ENCODE measurements around the gene ACSF3. TPM values are rescaled to one million over a fixed set of nuclear protein-coding genes. Genes with fewer than 3 reads are reported as not detected.

ACSF3 gene
- total and polyA plus RNA-seq, 7 donors, result 19.7 to 42.2 (median 28.2) TPM

- H3K27ac ChIP-seq, result no peak overlapping the region
- 95 to 96% methylated on average over 22 of the region's 22 CpGs for WGBS, 2 donors
- TF ChIP-seq POLR2A (IDR thresholded peaks at IDR 0.05) (no peak), CTCF (IDR thresholded peaks at IDR 0.05) (no peak), EP300 (IDR thresholded peaks at IDR 0.05) (no peak), POLR2AphosphoS5 (IDR thresholded peaks at IDR 0.05) (no peak)
- no peaks in the 10 kb centered on the region for H3K4me1 ChIP-seq
- no peaks in the 10 kb centered on the region for H3K27me3 ChIP-seq
- no peak overlapping the region for H3K4me3 ChIP-seq
- no peak for DNase-seq
- intact Hi-C loops (cut with DNase I), result no loop called here
- no peaks in the 10 kb centered on the region for H3K9me3 ChIP-seq
- peaks cover 16 to 83% (median 28%) of the 10 kb centered on the region in 4 donors for H3K36me3 ChIP-seq
Observed at GRCh38 chr16:89143911-89144675, 50.4 kb downstream of the ACSF3 start.

- peaks cover 16 to 86% (median 31%) of the 10 kb centered on the region in 4 donors for H3K36me3 ChIP-seq
- H3K27me3 ChIP-seq, result no peaks in the 10 kb centered on the region
- no peak for TF ChIP-seq POLR2AphosphoS5 (IDR thresholded peaks at IDR 0.05)
- no peak for TF ChIP-seq EP300 (IDR thresholded peaks at IDR 0.05)
- no peak for TF ChIP-seq CTCF (IDR thresholded peaks at IDR 0.05)
- TF ChIP-seq POLR2A (IDR thresholded peaks at IDR 0.05), result no peak
- intact Hi-C loops (cut with DNase I), result no loop called here
- H3K4me3 ChIP-seq, result no peak overlapping the region
- 78 to 97% methylated on average over 6 of the region's 6 CpGs for WGBS, 2 donors
- no peak for DNase-seq
- H3K9me3 ChIP-seq, result no peaks in the 10 kb centered on the region
- no peak overlapping the region for H3K27ac ChIP-seq
- no peaks in the 10 kb centered on the region for H3K4me1 ChIP-seq
Observed at GRCh38 chr16:89144681-89145080, 51.0 kb downstream of the ACSF3 start.

- WGBS, 2 donors, result 97% methylated on average over 25 of the region's 25 CpGs
- H3K36me3 ChIP-seq, result peaks cover 16 to 86% (median 39%) of the 10 kb centered on the region in 4 donors
Observed at GRCh38 chr16:89145406-89146161, 51.9 kb downstream of the ACSF3 start.

More at GRCh38 chr16:89145406-89146161, 51.9 kb downstream of the ACSF3 start:
- no peaks in the 10 kb centered on the region for H3K9me3 ChIP-seq
- no peak for TF ChIP-seq EP300 (IDR thresholded peaks at IDR 0.05)
- no peak for TF ChIP-seq POLR2AphosphoS5 (IDR thresholded peaks at IDR 0.05)
- TF ChIP-seq POLR2A (IDR thresholded peaks at IDR 0.05), result no peak
- TF ChIP-seq CTCF (IDR thresholded peaks at IDR 0.05), result no peak
- intact Hi-C loops (cut with DNase I), result no loop called here
- H3K27ac ChIP-seq, result no peak overlapping the region
- no peak overlapping the region for H3K4me3 ChIP-seq
- DNase-seq, result no peak
- no peaks in the 10 kb centered on the region for H3K27me3 ChIP-seq
- no peaks in the 10 kb centered on the region for H3K4me1 ChIP-seq

All from sigmoid colon (tissue), 7 donors.